ENCODE results near the gene INSC. TPM values are rescaled to one million over a fixed set of nuclear protein-coding genes. Genes with fewer than 3 reads are reported as not detected.

INSC gene
- total and polyA plus RNA-seq, 4 donors: 0.63 to 1.3 (median 1.0) TPM

Other genes with a start within 250 kb of the INSC start
- gene CYP2R1, start 222.7 kb upstream of the INSC start, total RNA-seq: 10 to 100 TPM; 23.1 to 26.2 TPM
- 10 to 100 TPM; 13.3 to 43.4 TPM for gene CYP2R1, start 222.7 kb upstream of the INSC start, polyA plus RNA-seq
- under 1 TPM in 1 of 2 donors, not detected in 1; 0.97 TPM for gene CALCA, start 142.6 kb upstream of the INSC start, total RNA-seq
- gene CALCA, start 142.6 kb upstream of the INSC start, polyA plus RNA-seq: 1 to 10 TPM in 1 of 2 donors, under 1 TPM in 1; 0.88 to 1.6 TPM
- under 1 TPM; 0.15 to 0.16 TPM for gene CALCB, start 41.3 kb upstream of the INSC start, total RNA-seq
- not detected for gene CALCB, start 41.3 kb upstream of the INSC start, polyA plus RNA-seq